HepG2 (cell line): ENCODE results near the gene ANKRD29. TPM values are rescaled to one million over a fixed set of nuclear protein-coding genes. Genes with fewer than 3 reads are reported as not detected.

Experiments used
- ATAC-seq: fragments of 200-7000 bp; cut with Tn5 transposase; 3 replicates; pipeline ENCODE4 v1.9.1; 2020; ENCODE audit warnings: mild to moderate bottlenecking, moderate library complexity
- BruUV-seq: library from RNA; stranded (reverse); fragments of 400-500 nt; replicated peaks from 2 replicates; lab custom pipeline; 2021; lab: Mats Ljungman, UMichigan
- CTCF ChIA-PET: fragments of 300-600 bp; formaldehyde crosslinking; extraction: SDS; loops from one replicate; lab custom pipeline; 2021; ENCODE audit warnings: low total read pairs, inconsistent platforms, low intra/inter-chr PET ratio; lab: Yijun Ruan, JAX
- POLR2A ChIA-PET: fragments of 350-600 bp; sonication (Branson Sonifier 250); formaldehyde crosslinking; loops from one replicate; lab custom pipeline; 2020; ENCODE audit warnings: antibody characterized with exemption, inconsistent platforms; lab: Yijun Ruan, JAX
- DNase-seq: peaks from one replicate; pipeline ENCODE4 v3.0.0-alpha.2; 2015; ENCODE audit warnings: low spot score
- FAIRE-seq: peaks from 3 replicates; lab custom pipeline; 2011; peaks lifted over from hg19 to GRCh38; lab: Jason Lieb, UNC
- H2AFZ ChIP-seq: one replicate; pipeline ENCODE4 v1.6.1; 2011; ENCODE audit warnings: low read length, inconsistent platforms
- H3K27ac ChIP-seq: fragments of 300-600 bp; 3 replicates; pipeline ENCODE4 v1.8.0; 2011; ENCODE audit warnings: mixed run types, mild to moderate bottlenecking, mixed read lengths, low read length, inconsistent platforms; ENCODE audit not compliant: insufficient read depth; ENCODE audit errors: extremely low read length
- H3K27me3 ChIP-seq, 2 experiments: fragments of 200-600 bp in 1 of 2; 2 replicates in 1 of 2; 3 replicates in 1 of 2; pipeline versions ENCODE4 v1.6.0 to v1.8.0; 2011; ENCODE audit warnings: low read length in 2 of 2, mild to moderate bottlenecking in 2 of 2, moderate library complexity in 2 of 2, inconsistent platforms in 1 of 2; ENCODE audit not compliant: insufficient read depth in 2 of 2, control insufficient read depth in 1 of 2
- H3K36me3 ChIP-seq, 2 experiments: fragments of 200-600 bp in 1 of 2; replicated peaks in 1 of 2; 2 replicates in 1 of 2; 3 replicates in 1 of 2; pipeline versions ENCODE4 v1.5.1 to v1.8.0; 2011; ENCODE audit warnings: low read length in 2 of 2, inconsistent platforms in 1 of 2; ENCODE audit not compliant: insufficient read depth in 2 of 2, control insufficient read depth in 1 of 2
- H3K4me1 ChIP-seq: 2 replicates; pipeline ENCODE4 v1.5.1; 2012; ENCODE audit warnings: low read length, inconsistent platforms; ENCODE audit not compliant: insufficient read depth
- H3K4me2 ChIP-seq: 2 replicates; pipeline ENCODE4 v1.6.0; 2011; ENCODE audit warnings: low read depth, low read length, inconsistent platforms
- H3K4me3 ChIP-seq, 3 experiments: fragments of 200-600 bp in 1 of 3; sonication (generic), shearing (Covaris generic) in 1 of 3; replicated peaks in 1 of 3; 2 replicates each; pipeline ENCODE4 v1.5.1; 2011 to 2016; ENCODE audit warnings: low read length in 3 of 3, inconsistent platforms in 2 of 3, low read depth in 2 of 3, mild to moderate bottlenecking in 2 of 3, control low read depth in 1 of 3, mixed read lengths in 1 of 3; ENCODE audit not compliant: insufficient read depth in 1 of 3
- H3K79me2 ChIP-seq: one replicate; pipeline ENCODE4 v1.6.1; 2011; ENCODE audit warnings: low read length, inconsistent platforms; ENCODE audit not compliant: insufficient read depth
- H3K9ac ChIP-seq: 2 replicates; pipeline ENCODE4 v1.6.0; 2011; ENCODE audit warnings: mild to moderate bottlenecking, low read depth, low read length, inconsistent platforms; ENCODE audit not compliant: insufficient read depth
- H3K9me3 ChIP-seq: 2 replicates; pipeline ENCODE4 v1.5.1; 2012; ENCODE audit warnings: mild to moderate bottlenecking, low read length
- H4K20me1 ChIP-seq: 2 replicates; pipeline ENCODE4 v1.6.0; 2011; ENCODE audit warnings: inconsistent platforms, mild to moderate bottlenecking, low read length, moderate library complexity; ENCODE audit not compliant: insufficient read depth
- ARID2 ChIP-seq: sonication (generic); formaldehyde crosslinking; IDR thresholded peaks from 2 replicates; pipeline ENCODE4 v1.8.1; 2022; ENCODE audit warnings: mild to moderate bottlenecking, missing genetic modification reagents, borderline replicate concordance
- POLR2G ChIP-seq: fragments of 200-400 bp; formaldehyde crosslinking; IDR thresholded peaks from 2 replicates; pipeline ENCODE4 v1.6.1; 2018; ENCODE audit warnings: mild to moderate bottlenecking, low read depth, low read length, moderate library complexity
- RFX5 ChIP-seq: IDR thresholded peaks from 2 replicates; pipeline ENCODE4 v1.6.1; 2011; ENCODE audit warnings: low read depth, low read length, improper control_type of control experiment
- ZBTB42 ChIP-seq: sonication (generic); formaldehyde crosslinking; IDR thresholded peaks from 2 replicates; pipeline ENCODE4 v1.5.0; 2020; ENCODE audit warnings: mild to moderate bottlenecking, missing genetic modification reagents
- ZNF160 ChIP-seq: sonication (generic); formaldehyde crosslinking; IDR thresholded peaks from 2 replicates; pipeline ENCODE4 v1.8.0; 2022; ENCODE audit warnings: mild to moderate bottlenecking, inconsistent platforms, missing genetic modification reagents
- ZNF451 ChIP-seq: sonication (generic); formaldehyde crosslinking; IDR thresholded peaks from 2 replicates; pipeline ENCODE4 v1.5.0; 2020; ENCODE audit warnings: mild to moderate bottlenecking, missing genetic modification reagents
- ZNF570 ChIP-seq: sonication (generic); formaldehyde crosslinking; IDR thresholded peaks from 2 replicates; pipeline ENCODE4 v1.4.0; 2020; ENCODE audit warnings: mild to moderate bottlenecking, missing genetic modification reagents, borderline replicate concordance
- WGBS: methylation state at CpG from one replicate; pipeline ENCODE4 v1.1.6; 2017; ENCODE audit warnings: low lambda C conversion rate; 5-methylcytosine and 5-hydroxymethylcytosine counted together
- in situ Hi-C: cut with HindIII; loops from 2 replicates; pipeline ENCODE4 v1.10.0; 2017; ENCODE audit warnings: low pct_unique_long_range_greater_than_20kb; ENCODE audit not compliant: extremely low pct_ligation_motif_present
- intact Hi-C: fragments of 100-400 bp; cut with micrococcal nuclease; formaldehyde crosslinking; loops from one replicate; pipeline ENCODE4 v1.10.0; 2022; ENCODE audit not compliant: unreplicated experiment
- polyA plus RNA-seq, 8 experiments: library from polyadenylated mRNA; depleted of rRNA in 3 of 8; stranded (reverse) in 7 of 8; unstranded in 1 of 8; fragments of >200 nt; fragmentation: Illumina TruSeq in 4 of 8; extraction: Trizol in 4 of 8; gene quantifications; 2 replicates each; pipeline versions ENCODE4 v1.2.1 to v1.2.3, GENCODE V29; 2011 to 2016; ENCODE audit warnings: low read depth in 4 of 8, missing spikeins in 1 of 8, mixed read lengths in 1 of 8; ENCODE audit not compliant: insufficient read depth in 1 of 8
- total RNA-seq, 5 experiments: library from RNA; depleted of rRNA; stranded (reverse); fragments of >200 nt; fragmentation: Illumina TruSeq; extraction: Trizol; gene quantifications; 2 replicates each; pipeline ENCODE4 v1.2.3, GENCODE V29; 2016; ENCODE audit warnings: low read depth in 1 of 5
- TF ChIP-seq, protein P1 (sequence below): IDR thresholded peaks from 2 replicates; pipeline ENCODE4 v1.6.1; 2016; ENCODE audit warnings: low read depth, control low read depth
- TF ChIP-seq, protein P2 (sequence below): sonication (generic); formaldehyde crosslinking; IDR thresholded peaks from 2 replicates; pipeline ENCODE4 v1.8.1; 2023; ENCODE audit warnings: mild to moderate bottlenecking, inconsistent platforms, moderate library complexity, missing genetic modification reagents, borderline replicate concordance
- TF ChIP-seq, protein P3 (sequence below): sonication (generic); formaldehyde crosslinking; IDR thresholded peaks from 2 replicates; pipeline ENCODE4 v1.4.0; 2020; ENCODE audit warnings: missing genetic modification reagents
- TF ChIP-seq, protein P4 (sequence below): sonication (generic); formaldehyde crosslinking; IDR thresholded peaks from 2 replicates; pipeline ENCODE4 v1.4.0; 2020; ENCODE audit warnings: mild to moderate bottlenecking, missing genetic modification reagents, borderline replicate concordance
- TF ChIP-seq, protein P5 (sequence below), 2 experiments: sonication (generic) in 1 of 2; formaldehyde crosslinking in 1 of 2; IDR thresholded peaks; 2 replicates each; pipeline versions ENCODE4 v1.4.0 to v1.6.1; 2018 to 2020; ENCODE audit warnings: missing genetic modification reagents in 2 of 2, borderline replicate concordance in 1 of 2, low read depth in 1 of 2, mild to moderate bottlenecking in 1 of 2, missing biosample characterization in 1 of 2

The ANKRD29 gene
- total and polyA plus RNA-seq, 2 of the 13 experiments (the other 11 are each of a cell fraction or from before 2014, with no cell fraction given), result not detected

DNA sequence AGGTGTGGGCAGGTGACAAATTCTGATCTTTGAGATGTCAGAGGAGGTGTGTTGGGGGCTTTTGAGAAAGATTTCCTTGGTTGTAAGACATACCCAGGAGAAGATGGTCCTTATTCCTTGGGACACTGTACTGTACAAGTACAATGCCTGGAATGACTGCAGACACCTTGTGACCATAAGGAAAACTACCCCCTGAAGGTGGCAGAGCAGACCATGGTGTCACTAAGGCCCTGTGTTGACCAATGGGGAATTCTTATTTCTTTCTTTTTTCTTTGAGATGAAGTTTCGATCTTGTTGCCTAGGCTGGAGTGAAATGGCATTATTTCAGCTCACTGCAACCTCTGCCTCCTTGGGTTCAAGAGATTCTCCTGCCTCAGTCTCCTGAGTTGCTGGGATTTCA, 4.4 kb upstream of the ANKRD29 start:
- H3K27me3 ChIP-seq, result peaks cover 3 to 27% of the 10 kb centered on the region in 2 experiments
- no peak overlapping the region for H3K4me3 ChIP-seq
- ChIA-PET POLR2A (no interaction called here), CTCF (no interaction called here)
- BruUV-seq, result no TSS peak
- DNase-seq, result no peak
- H3K4me1 ChIP-seq, result peaks cover 9% of the 10 kb centered on the region
- no peaks in the 10 kb centered on the region for H3K9me3 ChIP-seq
- H3K27ac ChIP-seq, result no peak overlapping the region
- H3K79me2 ChIP-seq, result no peaks in the 10 kb centered on the region
- H3K4me2 ChIP-seq, result no peak overlapping the region
- WGBS, result 0% methylated on average over 1 of the region's 1 CpG
- no peak overlapping the region for H3K9ac ChIP-seq
- ATAC-seq, result no peak
- in situ Hi-C loops, result no loop called here
- H2AFZ ChIP-seq, result no peak overlapping the region
- H3K36me3 ChIP-seq, result no peaks in the 10 kb centered on the region
- intact Hi-C loops, result no loop called here
- FAIRE-seq, result no peak
- no peaks in the 10 kb centered on the region for H4K20me1 ChIP-seq
- no peak for TF ChIP-seq ZNF160 (CRISPR knock-in tag)
- TF ChIP-seq, protein P1, sequence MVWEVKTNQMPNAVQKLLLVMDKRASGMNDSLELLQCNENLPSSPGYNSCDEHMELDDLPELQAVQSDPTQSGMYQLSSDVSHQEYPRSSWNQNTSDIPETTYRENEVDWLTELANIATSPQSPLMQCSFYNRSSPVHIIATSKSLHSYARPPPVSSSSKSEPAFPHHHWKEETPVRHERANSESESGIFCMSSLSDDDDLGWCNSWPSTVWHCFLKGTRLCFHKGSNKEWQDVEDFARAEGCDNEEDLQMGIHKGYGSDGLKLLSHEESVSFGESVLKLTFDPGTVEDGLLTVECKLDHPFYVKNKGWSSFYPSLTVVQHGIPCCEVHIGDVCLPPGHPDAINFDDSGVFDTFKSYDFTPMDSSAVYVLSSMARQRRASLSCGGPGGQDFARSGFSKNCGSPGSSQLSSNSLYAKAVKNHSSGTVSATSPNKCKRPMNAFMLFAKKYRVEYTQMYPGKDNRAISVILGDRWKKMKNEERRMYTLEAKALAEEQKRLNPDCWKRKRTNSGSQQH (CRISPR knock-in tag), result no peak
- TF ChIP-seq, protein P2, sequence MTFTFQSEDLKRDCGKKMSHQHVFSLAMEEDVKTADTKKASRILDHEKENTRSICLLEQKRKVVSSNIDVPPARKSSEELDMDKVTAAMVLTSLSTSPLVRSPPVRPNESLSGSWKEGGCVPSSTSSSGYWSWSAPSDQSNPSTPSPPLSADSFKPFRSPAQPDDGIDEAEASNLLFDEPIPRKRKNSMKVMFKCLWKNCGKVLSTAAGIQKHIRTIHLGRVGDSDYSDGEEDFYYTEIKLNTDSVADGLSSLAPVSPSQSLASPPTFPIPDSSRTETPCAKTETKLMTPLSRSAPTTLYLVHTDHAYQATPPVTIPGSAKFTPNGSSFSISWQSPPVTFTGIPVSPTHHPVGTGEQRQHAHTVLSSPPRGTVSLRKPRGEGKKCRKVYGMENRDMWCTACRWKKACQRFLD, result no peak
- no peak for TF ChIP-seq POLR2G
- TF ChIP-seq, protein P3, sequence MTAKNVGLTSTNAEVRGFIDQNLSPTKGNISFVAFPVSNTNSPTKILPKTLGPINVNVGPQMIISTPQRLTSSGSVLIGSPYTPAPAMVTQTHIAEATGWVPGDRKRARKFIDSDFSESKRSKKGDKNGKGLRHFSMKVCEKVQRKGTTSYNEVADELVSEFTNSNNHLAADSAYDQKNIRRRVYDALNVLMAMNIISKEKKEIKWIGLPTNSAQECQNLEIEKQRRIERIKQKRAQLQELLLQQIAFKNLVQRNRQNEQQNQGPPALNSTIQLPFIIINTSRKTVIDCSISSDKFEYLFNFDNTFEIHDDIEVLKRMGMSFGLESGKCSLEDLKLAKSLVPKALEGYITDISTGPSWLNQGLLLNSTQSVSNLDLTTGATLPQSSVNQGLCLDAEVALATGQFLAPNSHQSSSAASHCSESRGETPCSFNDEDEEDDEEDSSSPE (CRISPR knock-in tag), result no peak
- no peak for TF ChIP-seq ZBTB42 (CRISPR knock-in tag)
- TF ChIP-seq, protein P4, sequence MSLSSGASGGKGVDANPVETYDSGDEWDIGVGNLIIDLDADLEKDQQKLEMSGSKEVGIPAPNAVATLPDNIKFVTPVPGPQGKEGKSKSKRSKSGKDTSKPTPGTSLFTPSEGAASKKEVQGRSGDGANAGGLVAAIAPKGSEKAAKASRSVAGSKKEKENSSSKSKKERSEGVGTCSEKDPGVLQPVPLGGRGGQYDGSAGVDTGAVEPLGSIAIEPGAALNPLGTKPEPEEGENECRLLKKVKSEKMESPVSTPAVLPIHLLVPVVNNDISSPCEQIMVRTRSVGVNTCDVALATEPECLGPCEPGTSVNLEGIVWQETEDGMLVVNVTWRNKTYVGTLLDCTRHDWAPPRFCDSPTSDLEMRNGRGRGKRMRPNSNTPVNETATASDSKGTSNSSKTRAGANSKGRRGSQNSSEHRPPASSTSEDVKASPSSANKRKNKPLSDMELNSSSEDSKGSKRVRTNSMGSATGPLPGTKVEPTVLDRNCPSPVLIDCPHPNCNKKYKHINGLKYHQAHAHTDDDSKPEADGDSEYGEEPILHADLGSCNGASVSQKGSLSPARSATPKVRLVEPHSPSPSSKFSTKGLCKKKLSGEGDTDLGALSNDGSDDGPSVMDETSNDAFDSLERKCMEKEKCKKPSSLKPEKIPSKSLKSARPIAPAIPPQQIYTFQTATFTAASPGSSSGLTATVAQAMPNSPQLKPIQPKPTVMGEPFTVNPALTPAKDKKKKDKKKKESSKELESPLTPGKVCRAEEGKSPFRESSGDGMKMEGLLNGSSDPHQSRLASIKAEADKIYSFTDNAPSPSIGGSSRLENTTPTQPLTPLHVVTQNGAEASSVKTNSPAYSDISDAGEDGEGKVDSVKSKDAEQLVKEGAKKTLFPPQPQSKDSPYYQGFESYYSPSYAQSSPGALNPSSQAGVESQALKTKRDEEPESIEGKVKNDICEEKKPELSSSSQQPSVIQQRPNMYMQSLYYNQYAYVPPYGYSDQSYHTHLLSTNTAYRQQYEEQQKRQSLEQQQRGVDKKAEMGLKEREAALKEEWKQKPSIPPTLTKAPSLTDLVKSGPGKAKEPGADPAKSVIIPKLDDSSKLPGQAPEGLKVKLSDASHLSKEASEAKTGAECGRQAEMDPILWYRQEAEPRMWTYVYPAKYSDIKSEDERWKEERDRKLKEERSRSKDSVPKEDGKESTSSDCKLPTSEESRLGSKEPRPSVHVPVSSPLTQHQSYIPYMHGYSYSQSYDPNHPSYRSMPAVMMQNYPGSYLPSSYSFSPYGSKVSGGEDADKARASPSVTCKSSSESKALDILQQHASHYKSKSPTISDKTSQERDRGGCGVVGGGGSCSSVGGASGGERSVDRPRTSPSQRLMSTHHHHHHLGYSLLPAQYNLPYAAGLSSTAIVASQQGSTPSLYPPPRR (CRISPR knock-in tag), result no peak
- no peak for TF ChIP-seq RFX5
- no peak for TF ChIP-seq ZNF451 (CRISPR knock-in tag)
- TF ChIP-seq, protein P5, sequence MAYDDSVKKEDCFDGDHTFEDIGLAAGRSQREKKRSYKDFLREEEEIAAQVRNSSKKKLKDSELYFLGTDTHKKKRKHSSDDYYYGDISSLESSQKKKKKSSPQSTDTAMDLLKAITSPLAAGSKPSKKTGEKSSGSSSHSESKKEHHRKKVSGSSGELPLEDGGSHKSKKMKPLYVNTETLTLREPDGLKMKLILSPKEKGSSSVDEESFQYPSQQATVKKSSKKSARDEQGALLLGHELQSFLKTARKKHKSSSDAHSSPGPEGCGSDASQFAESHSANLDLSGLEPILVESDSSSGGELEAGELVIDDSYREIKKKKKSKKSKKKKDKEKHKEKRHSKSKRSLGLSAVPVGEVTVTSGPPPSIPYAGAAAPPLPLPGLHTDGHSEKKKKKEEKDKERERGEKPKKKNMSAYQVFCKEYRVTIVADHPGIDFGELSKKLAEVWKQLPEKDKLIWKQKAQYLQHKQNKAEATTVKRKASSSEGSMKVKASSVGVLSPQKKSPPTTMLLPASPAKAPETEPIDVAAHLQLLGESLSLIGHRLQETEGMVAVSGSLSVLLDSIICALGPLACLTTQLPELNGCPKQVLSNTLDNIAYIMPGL (CRISPR knock-in tag; IDR thresholded peaks at IDR 0.05; ENCODE audit: borderline replicate concordance in 1 of 2, low read depth in 1 of 2), result no peak
- TF ChIP-seq ZNF570 (CRISPR knock-in tag), result no peak
- TF ChIP-seq ARID2 (CRISPR knock-in tag), result no peak
